Activated CD8-positive, alpha-beta memory T cell treated with anti-CD3 and anti-CD28 coated beads for 1 hour (primary cell): Measurements from ENCODE around the gene RNF144A.

ENCODE experiments used
- DNase-seq, 2 donors: peaks; one replicate each; pipeline ENCODE4 v3.0.0-alpha.2; 2020; ENCODE audit warnings: low read depth in 1 of 2; ENCODE audit errors: extremely low read depth in 1 of 2

The RNF144A gene

DNA sequence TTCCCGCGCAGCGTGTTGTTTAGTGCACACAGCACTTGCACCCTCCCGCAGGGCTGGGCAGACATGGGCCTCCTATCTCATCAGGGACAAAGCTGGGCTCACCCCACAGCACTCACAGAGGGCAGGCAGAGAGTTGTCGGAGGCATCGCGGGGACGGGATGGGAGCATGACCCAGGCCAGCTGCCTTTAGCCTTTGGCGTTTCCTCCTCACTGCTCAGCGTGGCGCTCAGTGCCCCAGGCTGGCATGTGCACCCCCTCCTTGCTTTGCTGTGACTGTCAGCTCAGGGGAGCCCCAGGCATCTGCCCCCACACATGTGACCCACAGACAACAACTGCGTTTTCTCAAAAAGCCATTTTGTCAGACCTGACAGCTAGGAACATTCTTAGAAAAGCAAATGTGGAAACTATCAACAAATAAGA, 101.1 kb downstream of the RNF144A start:
- DNase-seq, result no peak

DNA sequence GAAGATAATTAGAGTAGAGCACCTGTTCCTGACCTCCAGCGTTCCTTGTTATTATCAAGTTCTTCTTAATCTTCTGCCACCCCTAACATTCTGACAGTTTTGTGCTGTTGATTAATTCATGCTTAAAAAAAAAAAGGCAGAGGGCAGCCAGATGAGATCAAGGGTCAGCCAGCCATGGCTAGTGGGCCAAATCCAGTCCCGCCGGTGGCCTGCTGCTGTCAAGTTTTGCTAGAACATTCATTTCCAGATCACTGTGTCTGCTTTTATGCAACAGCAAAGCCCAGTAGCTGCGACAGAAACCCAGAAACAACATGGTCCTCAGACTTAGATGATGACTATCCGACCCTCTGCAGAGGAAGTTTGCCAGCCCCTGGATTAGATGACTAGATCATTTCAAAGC, 101.6 kb downstream of the RNF144A start:
- DNase-seq, result no peak

DNA sequence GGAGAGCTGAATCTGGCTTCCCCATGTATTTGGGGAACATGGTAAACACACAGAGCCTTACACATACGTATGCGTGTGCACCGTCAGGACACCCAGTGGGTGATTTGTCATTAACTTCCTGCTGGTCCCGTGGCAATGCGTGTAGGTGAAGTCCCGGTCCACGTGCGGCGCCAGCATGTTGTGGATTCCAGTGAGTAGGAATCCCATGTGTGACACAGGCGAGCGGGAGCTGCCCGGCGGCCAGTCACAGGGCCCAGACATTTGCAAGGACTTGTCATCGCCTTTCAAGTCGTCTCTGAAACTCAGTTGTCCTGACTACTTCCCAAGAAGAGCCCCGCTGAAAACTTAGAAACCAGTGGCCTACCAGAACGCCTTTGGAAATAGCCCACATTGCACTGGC, 102.0 kb downstream of the RNF144A start:
- no peak for DNase-seq

DNA sequence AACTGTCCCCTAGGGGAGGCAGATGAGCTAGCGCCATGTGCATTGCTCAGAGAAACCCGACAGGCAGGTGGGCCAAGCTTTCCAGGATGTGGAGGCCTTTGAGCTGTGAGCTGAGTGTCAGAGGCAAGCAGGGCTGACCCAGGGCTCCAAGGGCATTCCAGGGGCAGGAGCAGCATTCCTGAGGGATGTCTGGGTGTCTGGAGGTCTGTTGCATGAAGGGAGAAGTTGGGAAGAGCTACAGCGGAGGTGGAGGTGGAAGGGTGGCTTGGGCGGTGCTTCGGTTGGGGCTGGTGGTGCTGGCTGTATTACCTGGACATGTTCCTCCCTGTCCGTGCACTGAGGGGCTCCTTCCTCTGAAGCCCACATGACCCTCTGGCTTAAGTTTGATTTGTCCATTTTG, 102.8 kb downstream of the RNF144A start:
- no peak for DNase-seq

DNA sequence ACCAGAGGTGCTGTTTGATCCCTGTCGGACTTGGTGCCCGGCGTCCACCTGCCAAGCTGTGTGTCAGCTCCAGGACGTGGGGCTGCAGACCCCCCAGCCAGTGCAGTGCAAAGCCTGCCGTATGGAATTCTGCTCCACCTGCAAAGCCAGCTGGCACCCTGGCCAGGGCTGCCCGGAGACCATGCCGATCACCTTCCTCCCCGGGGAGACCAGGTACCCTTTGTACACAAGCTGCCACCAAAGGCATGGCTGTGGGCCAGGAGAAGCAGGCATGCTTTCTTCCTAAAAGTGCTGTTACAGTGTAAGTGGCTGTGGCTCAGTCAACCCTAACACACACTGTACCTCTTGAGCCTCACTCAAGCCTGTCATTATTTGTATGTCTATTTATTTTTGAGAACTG, 103.3 kb downstream of the RNF144A start:
- no peak for DNase-seq

DNA sequence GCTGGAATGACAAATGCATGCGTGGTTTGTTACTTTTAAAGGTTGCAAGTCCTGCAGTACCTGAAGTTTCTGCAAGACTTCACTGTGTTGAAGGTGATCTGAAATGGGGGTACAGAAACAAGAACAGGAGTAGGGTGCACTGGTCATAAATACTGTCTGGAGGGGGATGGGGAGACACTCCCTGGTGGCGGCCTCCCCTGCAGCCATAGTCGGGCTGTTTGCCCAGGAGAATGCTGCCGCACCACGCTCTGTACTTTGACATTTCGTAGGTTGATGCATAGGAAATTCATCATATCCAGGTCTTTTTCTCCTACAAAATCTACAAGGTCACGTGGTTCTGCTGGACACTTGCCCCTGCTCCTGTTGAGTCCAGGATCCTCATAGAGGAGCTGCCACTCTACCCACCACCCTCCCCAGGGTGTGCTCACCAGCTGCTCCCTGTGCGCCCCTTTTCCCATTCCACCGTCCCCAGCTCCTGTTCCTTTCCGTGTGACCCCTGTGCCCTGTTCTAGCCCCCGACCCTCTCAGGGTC, 103.8 kb downstream of the RNF144A start:
- no peak for DNase-seq

DNA sequence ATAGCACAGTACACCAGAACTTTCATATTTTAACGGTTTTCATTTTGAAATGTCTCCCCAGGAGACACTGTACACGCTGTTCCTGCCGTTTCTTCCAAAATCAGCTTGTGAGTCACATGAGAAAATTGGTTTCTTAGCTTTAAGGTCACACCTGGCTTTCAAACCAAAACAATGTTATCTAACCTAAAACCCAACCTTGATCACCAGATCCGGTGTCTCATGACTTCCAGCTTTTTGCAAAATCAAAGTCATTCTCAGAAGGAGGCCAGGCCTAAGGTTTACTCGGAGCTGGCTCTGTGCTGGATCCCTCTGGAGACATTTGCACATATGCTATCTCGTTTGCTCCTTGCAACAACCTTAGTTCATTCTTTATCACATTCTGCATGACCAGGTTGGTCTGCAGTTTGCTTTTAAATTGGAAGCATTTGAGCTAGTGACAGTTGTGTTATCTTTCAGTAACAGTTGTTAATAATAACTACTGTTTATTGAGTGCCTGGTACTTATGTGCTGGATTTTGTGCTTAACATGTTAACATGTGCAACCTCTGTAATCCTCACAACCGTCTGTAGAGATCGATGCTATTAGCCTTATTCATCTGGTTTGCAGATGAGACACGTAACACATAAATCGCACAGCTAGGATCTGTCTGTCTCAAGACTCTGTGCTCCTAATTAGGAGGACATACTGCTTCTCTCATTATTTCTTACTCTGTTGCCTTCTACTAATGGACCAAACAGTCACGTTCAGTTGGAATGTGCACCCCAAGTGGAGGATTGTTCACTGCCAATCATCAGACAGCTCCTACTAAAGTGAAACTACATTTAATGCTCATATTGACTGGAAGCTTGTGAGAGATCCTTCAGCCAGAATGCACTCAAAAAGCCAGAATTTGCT, 105.5 kb downstream of the RNF144A start:
- no peak for DNase-seq

DNA sequence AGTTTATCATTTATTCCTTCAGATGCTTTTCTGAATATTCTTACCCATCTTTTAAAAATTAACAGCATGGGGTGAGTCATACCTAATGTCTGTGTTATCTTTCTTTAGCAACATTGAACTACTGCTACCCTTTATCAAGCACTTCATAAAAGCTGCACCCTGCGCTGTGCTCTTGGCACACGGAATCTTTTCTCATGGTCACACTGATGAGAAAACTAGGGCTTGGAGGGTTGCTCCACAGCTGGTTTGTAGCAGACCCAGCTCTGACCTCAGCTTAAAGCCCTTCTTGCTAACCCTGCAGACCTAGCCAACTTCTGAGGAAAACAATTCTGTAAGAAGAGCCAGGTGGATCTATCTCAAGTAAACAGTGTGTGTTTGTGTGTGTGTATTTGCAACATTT, 106.3 kb downstream of the RNF144A start:
- no peak for DNase-seq

DNA sequence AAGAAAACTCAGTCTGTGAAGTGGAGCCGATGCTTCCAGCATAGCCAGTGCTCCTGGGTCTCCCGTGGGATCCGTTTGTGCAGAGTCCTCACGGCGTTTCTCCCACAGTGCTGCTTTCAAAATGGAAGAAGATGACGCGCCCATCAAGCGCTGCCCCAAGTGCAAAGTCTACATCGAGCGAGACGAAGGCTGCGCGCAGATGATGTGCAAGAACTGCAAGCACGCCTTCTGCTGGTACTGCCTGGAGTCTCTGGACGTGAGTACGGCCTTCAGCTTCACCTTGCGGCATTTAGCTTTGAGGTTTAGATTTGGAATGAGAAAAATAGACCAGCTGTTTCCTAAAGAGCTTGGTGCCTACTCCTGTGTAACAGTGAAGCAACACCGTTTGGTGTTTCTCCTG, 107.0 kb downstream of the RNF144A start:
- DNase-seq, result no peak

DNA sequence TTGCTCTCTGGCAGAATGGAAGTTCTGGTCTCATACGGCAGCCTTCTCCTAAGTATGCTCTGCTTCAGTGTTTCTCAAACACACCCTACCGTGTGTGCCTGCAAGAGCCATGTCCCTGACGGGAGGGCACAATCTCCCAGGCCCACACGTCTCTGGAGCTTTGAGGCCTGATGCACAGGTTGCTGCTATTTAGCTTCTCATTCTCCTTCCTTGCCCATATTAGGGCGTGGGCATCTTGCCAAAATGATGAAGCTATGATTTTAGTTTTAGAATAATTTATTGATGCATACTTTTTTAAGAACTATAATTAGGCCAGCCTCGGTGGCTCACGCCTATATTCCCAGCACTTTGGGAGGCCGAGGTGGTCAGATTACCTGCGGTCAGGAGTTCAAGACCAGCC, 107.9 kb downstream of the RNF144A start:
- no peak for DNase-seq

DNA sequence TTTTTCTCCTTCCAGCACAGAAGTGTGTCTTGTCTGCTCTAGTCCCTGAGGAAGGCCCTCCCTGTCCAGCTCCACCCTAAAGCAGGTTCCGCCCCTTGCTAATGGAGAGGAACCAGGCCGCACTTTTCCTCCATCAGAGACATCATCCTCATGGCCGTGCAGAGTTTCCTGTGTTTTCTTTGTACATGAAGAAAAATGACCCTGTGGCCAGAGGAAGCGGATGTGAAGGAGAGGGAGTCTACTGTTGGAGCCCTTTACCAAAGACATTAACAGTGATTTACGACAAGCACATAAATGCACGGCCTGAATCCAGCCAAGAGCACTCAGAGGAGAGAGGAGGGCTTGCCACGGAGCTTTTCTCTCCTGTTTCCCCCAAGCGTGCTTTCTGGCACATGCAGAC, 109.5 kb downstream of the RNF144A start:
- no peak for DNase-seq

DNA sequence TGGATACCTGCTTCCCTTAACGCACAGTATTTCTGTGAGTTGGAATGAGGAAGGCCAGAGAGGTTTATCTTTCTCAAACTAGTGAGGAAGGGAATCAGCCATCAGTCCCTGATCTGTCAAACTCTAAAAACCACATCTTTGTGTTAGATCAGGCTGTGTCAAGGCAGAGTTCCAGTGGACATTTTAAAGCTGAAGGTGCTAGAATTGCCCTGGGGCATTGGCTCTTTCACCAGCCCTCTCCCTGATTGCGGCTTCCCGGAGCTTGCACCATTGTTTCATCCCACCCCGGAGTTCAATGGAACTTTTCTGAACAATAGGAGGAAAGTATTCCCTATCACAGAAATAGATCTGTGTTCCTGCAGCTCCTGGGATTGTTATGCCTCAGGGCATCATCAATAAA, 110.2 kb downstream of the RNF144A start:
- no peak for DNase-seq

DNA sequence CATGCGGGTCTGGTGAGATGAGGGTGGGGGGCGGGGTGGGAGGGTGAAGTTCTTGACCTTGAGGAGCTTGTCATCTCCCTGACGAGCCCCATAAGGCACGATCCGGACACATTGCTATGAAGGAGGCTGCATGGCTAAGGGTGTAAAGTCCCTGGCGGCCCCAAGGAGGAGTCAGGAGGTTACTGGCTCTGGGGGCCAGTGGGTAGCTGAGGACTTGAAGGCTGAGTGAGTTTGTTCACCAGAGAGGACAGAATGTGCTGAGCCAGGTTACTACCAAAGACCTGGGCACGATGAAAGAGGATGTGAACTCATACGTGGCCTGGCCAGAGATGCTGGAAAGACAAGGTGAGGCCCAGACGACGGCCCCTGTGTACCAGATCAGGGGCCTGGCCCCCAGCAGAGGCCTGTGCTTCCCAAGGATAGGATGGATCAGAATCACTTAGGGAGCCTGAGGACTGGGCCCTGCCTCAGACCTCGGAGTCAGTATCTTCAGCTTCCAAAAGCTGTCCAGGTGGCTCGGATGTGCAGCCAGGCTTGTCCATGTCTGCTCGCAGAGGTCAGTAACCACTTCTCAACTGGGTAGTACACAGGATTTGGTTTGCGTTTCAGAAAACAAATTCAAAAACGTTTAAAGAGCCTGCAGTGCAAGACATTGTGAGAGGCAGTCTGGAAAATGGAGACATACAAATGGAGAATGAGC, 110.9 kb downstream of the RNF144A start:
- DNase-seq, result no peak

DNA sequence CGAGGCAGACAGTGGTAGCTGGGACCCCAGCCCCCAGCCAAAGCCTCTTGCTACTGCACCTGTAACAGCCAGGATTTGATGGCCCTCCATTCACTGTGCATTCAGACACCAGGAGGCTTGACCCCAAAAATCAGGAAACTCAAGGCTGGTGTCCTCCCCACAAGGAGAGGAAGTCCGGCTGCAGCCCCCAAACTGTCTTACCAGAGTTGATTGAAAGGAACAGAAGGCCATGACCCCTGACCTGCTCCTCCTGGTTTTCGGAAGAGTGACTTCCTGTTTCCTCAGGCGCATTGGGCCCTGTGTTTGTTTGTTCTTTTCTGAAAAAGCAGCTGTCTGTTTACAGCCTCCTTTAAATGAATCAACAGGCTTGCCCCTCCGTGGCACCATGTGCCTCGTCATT, 111.6 kb downstream of the RNF144A start:
- no peak for DNase-seq

DNA sequence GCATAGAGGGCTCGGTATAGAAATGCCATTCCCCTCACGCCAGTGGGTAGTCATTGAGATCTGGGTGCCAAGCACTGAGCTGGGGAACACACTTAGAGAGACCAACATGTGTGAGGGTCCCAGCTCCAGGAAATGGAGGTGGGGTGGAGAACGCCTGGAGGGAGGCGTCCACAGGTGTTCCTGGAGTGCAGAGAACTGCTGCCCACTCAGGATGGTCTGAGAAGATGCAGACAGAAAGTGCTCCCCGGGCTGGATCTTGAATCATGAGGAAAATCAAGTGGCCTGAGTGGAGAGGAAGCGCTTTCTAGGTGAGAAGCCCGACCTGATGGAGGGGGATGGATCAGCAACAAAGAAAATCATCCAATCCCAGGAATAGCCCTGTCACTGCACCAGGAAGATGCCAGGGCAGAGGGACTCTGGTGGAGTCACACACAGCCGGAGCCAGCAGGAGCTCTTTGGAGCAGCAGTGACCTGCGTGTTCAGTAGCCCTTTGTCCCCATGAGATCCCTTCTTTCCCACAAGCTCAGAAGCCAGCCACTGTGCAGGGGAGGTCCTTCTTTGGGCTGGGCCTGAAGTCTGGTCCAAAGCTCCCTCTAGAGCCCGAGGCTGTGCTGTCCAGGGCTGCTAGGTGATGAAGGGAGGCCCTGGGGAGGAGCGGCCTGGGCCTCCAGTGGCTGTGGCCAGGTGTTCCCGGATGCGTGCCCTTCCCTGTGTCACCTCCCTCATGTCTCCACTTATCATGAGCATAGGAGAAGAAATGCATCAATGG, 112.3 kb downstream of the RNF144A start:
- DNase-seq, result no peak

DNA sequence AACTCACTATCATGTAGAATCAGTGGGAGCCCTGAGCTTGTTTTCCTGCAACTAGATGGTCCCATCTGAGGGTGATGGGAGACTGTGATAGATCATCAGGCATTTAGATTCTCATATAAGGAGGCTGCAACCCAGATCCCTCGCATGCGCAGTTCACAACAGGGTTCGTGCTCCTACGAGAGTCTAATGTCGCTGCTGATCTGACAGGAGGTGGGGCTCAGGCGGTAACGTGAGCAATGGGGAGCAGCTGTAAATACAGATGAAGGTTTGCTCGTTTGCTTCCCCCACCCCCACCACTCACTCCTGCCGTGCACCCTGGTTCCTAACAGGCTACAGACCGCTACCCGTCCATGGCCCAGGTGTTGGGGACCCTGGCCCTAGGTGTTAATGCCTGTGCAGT, 113.6 kb downstream of the RNF144A start:
- no peak for DNase-seq

DNA sequence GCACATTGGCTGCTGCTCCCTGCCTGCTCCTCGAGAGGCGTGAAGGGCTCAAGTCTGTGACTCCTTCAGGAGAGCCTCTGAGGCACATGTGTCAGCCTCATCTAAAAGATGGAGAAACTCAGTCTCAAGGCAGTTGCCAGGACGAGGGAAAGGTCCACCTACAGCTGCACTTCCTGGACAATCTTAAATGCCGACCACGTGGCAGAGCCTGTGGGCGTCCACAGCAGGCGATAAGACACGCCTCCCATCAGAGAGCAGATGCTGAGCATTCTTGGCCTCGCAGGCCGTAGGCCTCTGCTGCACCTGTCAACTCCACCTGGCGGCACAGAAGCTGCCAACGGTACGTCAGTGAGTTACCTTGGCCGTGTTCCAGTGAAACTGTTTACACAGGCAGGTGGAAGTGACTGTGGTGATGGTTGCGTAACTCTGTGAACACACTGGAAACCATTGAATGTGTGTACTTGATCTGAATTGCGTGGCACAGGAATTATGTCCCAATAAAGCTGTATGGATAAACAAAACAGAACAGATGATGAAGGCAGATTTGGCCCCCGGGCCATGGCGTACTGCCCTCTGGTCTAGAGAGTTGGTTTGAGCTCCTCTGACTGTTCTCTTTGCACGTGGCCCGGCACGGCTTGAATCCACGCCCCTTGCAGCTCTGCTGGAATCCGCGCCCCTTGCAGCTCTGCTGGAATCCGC, 114.5 kb downstream of the RNF144A start:
- DNase-seq, result no peak

DNA sequence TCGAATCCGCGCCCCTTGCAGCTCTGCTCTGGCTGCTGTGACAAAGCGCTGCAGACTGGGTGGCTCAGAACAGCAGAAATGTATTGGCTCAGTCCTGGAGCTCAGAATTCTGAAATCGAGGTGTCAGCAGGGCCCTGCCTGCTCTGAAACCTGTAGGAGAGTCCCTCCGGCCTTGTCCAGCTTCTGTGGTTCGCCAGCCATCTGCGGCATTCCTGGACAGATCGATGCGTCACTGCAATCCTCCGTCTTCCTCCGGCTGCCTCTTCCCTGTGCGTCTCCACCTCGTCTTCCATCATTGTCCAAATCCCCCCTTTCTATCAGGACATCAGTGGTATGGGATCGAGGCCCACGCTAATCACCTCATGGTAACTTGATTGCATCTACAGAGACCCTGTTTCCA, 115.2 kb downstream of the RNF144A start:
- DNase-seq, result no peak

DNA sequence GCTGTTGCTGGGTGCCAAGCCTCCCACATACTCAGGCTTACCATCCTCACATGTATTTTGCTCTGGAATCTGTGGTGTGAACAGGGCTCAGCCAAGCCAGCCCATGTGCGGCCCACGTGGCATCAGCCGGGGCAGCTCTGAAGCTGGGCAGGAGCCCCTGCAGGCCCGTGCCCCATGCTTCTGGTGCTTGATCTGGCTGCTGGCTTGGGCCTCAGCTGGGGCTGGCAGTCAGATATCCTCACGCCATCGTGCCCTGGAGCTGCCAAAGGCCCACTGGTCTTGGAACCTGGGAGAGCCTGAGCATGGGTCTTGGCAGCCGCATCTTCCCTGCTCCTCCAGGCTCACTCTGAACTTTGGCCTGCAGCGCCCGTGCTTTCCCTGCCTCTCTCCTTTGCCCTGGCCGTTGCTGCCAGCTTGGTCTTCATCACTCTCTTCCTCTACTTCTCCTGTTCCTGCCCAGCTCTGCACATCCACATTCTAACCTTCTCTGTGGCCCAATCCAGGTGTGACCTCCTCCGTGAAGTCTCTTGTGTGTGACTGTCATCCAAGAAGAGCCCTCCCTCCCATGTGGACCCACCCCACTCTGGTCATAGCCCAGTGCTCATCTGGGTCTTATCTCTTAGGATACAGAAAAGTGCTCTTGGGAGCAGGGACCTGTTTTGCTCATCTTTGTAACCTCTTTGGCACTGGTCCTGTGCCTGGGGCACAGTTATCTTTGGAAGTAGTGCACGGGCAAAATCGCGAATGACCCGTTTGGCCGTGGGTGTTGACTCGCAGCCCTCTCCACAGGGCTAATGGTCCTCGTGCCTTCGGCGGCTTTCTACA, 116.1 kb downstream of the RNF144A start:
- no peak for DNase-seq

DNA sequence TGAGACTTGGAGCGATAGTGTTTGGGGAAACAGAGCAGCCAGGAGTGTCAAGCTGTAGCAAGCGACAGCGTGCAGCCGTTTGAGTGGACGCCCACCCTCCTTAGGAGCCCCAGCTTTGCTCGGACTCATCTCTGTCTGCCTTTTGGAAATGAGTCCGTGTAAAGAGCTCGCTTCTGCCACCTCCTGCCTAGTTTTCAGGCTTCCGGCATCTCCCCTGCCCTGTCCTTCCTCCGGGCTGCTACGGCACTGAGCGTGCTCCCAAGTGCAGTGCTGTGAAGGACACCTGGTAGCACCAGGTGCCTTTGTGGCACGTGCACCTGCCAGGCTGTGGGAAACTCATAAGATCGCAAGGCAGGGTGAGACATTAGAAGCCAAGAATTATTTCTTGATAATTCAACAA, 117.1 kb downstream of the RNF144A start:
- no peak for DNase-seq
